Gastrocnemius medialis (tissue), 4 donors: ENCODE data around the gene CABLES2.

Experiments
- POLR2A ChIP-seq, 2 donors: fragments of 450-650 bp; IDR thresholded peaks; one replicate each; pipeline ENCODE4 v1.6.1; 2017; ENCODE audit warnings: antibody characterized with exemption in 2 of 2, mild to moderate bottlenecking in 2 of 2, moderate library complexity in 2 of 2
- TF ChIP-seq, protein P1 (sequence below), 5 experiments: fragments of 450-650 bp in 3 of 5; fragments of 200-600 bp in 2 of 5; sonication (generic) in 2 of 5; IDR thresholded peaks in 4 of 5; conservative IDR thresholded peaks in 1 of 5; 1 replicate in 4 of 5; 2 replicates in 1 of 5; pipeline ENCODE4 v1.5.1; 2016 to 2019; ENCODE audit warnings: antibody characterized with exemption in 5 of 5, mild to moderate bottlenecking in 3 of 5, moderate library complexity in 3 of 5

DNA sequence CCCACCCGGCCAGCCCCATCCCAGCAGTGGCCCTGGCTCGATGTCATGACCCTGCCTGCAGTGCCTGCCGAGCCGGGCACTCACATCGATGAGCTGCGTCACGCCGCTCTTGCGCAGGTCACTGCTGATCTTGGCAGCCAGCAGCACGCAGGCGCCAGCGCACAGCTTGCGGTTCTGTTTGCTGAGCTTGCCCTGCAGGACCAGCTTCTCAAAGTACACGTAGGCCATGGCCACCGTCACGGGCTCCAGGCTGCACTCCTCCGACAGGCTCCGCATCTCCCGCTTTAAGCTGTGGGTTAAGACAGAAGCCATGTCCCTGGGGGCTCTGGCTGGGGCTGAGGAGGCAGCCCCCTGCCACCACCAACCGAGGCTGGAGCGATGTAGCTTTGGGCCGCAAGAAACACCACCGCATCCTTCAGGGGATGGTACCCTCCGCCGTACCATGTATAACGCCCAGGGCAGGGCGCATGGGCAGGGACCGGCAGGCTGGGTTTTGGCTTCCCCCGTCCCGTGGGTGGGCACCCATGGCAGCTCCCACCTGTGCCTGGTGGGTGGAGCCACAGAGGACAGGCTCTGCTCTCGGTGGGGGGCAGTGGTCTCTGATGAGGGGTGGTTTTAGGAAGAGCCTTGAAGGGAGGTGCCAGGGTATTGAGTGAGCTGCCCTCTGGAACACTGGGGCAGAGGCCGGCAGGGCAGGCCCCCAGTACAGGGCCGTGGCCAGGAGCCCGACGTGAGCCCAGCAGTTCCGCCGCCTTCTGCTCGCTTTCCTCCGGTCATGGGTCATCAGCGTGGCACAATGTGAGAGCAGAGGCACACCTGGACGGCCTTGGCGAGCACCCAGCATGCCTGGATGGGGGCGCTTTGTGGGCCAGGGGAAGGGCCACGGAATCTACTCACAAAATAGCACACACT lies 15.7 kb downstream of the CABLES2 start:
- TF ChIP-seq, protein P1, sequence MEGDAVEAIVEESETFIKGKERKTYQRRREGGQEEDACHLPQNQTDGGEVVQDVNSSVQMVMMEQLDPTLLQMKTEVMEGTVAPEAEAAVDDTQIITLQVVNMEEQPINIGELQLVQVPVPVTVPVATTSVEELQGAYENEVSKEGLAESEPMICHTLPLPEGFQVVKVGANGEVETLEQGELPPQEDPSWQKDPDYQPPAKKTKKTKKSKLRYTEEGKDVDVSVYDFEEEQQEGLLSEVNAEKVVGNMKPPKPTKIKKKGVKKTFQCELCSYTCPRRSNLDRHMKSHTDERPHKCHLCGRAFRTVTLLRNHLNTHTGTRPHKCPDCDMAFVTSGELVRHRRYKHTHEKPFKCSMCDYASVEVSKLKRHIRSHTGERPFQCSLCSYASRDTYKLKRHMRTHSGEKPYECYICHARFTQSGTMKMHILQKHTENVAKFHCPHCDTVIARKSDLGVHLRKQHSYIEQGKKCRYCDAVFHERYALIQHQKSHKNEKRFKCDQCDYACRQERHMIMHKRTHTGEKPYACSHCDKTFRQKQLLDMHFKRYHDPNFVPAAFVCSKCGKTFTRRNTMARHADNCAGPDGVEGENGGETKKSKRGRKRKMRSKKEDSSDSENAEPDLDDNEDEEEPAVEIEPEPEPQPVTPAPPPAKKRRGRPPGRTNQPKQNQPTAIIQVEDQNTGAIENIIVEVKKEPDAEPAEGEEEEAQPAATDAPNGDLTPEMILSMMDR (IDR thresholded peaks at IDR 0.05 in 4 of 5, conservative IDR thresholded peaks at IDR 0.05 in 1 of 5): no peak
- no peak for TF ChIP-seq POLR2A (IDR thresholded peaks at IDR 0.05)
